ENCODE results near the gene OXCT1.
"Not testable (repeated sequence)": the region's sequence is repeated elsewhere in the genome, so short reads cannot be mapped to it uniquely, and the experiment has no call there.

The OXCT1 gene

DNA sequence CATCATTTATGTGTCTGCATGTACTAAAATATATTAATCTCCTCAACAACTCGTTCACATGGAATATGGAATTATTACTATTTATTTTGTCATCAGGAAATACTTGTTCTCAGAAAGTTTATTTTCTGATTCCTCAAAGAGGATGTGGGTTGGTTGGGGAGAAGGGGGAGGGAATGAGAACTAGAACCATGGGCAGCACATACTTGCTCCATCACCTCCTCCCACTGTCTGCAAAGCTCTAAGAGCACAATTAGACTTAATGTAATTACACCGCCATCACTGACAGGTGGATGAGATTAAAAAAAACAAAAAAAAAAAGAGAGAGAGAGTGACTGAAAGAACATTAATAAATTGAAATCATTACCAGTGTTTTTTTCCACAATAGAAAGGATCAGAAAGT, 98.2 kb downstream of the OXCT1 start:
- peak; percentile 17 for DNase-seq

DNA sequence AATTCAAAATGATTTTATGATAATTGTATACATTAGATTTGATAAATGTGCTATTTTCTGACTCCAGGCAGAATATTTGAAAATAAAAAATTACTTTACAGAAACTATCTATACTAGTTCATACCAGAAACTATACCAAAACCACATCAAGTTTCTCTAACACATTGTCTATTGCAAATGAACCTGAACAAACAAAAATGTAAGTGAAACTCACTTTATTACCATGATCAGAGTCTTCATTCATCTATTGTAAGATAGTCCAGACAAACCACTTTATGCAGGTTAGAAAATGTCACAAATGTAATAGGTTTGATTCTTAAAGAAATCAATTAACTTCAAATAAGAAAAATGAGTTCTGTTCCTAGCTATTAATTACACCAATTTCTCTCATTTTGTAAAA, 99.4 kb downstream of the OXCT1 start:
- DNase-seq = no peak

DNA sequence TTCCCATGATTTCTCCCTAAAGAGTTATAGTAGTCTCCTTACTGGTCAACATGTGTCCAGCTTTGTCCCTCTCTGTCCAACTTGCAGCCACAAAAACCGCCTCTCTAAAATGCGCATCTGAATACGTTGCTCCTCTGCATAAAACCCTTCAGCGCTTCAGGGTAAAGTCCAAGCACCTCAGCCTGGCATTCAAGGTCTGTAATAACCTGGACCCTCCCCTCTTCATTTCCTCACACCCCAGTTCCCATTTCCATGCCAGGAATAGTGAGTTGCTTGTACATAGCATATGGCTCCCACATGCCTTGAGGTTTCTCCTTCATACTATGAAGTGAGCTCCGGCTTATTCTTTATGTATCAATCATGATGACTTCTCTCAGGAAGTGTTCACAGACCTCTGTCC, 101.5 kb downstream of the OXCT1 start:
- DNase-seq = no peak

DNA sequence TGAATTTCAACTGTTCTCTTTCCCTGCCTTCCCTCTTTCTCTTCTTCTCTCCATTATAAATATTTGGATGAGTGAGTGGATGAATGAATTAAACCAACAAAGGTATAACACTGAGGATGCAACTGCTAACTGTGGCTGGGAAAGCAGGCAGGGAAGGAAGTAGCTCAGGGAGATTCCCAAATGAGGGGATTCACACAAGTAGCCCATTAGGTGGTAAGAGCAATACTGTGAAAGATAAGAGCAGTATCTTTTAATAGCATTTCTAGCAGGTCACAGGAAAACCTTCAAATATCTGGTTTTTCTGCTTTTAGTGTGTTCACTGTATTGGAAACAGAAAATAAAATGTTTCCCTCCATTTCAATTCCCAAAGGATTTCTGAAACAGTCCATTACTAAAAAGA, 105.6 kb downstream of the OXCT1 start:
- DNase-seq = no peak

DNA sequence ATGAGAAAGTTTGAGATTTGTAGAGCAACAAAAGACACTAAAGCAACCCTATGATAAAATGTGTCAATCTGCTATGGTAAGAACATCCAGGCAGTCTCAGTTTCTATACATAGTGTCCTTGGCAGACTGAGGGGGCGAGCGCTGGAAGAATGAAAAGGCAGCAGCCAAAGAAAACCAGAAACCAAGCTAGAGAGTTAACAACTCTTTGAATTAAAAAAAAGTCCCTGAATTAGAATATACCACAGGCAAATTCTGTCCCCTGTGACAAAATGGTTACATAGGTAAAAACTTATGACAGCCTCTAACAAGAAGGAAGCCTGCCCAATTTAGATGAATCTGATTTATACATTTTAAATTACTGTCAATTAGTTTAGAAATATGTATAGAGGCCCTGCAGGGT, 106.7 kb downstream of the OXCT1 start:
- DNase-seq = no peak

DNA sequence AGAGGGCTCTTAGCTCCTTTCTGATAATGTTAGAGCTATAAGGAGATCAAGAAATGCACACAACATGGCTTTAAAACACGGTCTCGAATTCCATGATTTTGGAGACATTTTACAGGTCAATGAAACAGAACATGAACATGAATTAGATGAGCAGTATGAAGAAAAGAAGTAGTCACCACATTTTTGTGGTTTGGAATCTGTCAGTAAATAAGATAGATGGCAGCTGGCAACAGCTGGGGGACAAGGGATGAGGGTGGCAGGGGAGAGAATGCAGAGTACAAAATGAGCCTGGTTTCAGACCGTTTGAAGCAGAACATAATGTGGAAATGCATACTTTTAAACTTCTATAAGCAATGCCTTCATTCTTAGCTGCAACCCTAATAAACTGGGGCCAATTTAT, 107.1 kb downstream of the OXCT1 start:
- no peak for DNase-seq

DNA sequence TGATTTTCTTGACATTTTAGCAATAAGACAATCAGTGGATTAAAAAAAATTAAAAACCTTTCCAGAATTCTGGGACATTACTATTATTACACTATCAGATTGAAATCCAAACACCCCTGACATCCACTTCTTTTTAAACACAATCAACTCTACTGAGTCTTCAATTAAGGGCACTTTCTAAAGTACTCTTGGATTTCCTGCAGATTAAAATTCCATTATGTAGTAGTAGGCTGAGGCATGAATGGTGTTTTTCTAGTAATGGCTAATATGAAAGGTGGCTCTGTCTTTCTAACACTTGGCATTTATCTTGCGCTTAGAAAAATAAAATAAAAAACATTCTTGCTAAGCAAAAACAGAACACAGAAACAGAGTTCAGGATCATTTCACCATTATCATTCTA, 107.8 kb downstream of the OXCT1 start:
- no peak for DNase-seq

DNA sequence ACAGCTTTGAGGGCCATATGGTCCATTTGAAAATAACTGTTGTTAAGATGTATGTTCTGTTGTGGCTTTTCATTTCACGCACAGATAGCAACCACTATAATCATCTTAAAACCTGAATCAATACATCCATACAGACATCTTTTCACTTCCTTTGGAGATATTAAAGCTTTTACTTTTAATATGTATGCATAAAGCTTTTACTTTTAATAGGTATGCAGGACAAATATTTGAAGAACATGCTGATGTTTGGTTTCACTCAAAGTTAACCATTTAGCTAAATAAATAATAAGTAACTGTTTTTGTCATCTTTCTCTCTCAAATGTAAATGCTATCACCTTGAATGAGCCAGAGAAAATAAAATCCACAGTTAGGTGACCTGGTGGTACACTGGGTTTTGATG, 108.6 kb downstream of the OXCT1 start:
- DNase-seq = no peak

DNA sequence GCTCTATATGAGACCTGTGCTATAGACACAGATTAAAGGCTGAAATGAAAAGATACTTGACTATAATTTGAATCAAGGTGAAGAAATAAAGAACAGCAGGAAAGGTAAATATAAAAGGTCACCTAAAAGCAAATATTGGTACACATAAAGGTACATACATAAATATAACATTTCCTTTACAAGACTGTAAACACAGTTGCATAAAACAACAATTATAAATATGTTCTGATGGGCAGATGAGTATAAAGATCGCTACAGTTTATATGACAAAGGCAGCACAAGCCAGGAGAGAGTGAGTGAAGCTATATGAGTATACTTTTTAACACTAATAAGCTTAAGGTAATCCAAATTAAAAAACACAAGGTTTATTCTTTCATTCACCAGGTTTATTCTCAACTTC, 114.5 kb downstream of the OXCT1 start:
- no peak for DNase-seq

DNA sequence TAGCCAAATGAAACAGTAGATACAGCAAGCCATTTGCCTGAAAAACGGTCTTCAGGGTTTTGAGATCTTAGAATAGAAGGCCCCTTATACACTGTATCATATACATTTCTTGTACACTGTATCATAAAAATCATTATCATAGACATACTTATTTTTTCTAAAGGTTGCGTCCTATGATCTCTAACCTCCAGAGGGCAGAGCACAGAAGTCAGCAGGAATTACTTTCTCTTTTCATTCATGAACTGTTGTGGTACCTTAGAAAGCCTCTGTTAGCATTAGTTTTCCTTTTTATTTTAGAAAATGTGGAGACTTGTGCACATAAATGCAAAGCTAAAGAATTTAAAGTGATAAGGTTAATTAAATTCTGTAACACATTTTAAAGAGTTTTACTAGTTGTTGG, 115.4 kb downstream of the OXCT1 start:
- no peak for DNase-seq

DNA sequence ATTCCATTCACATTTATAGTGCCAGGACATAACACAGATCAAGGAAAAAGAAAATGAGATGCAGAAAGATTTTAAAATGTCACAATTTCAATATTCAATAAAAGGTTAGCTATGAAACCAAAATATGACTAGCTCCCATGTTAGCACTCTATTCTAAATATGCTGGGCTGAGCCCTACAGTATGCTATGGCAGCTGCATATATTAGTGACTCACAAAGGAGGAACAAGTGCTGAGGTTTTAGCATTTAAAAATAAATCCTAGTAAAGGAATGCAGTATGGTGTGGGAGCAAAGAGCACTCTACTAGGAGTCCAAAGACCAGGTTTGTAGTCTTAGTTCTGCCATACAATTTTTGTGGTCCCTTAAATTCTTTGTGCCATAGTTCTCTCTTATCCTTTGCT, 118.4 kb downstream of the OXCT1 start:
- DNase-seq = no peak

DNA sequence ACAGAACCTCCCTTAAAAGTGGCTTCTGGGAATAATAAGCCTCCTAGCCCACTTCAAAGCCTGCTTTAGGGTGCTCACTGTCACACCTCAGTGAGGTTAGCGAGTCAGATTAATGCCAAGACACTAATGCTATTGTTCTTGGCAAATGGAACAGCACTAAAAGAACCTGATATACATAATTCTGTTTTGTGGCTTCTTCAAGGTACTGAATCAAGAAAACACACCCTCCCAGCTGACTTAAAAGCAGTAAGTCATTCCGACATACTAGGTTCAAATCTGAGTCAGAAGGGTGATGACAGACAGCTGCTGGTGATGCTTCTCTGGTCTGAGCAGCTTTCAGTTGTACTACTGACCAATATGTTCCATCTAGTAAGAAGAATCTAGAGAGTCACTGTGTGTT, 121.6 kb downstream of the OXCT1 start:
- no peak for DNase-seq

DNA sequence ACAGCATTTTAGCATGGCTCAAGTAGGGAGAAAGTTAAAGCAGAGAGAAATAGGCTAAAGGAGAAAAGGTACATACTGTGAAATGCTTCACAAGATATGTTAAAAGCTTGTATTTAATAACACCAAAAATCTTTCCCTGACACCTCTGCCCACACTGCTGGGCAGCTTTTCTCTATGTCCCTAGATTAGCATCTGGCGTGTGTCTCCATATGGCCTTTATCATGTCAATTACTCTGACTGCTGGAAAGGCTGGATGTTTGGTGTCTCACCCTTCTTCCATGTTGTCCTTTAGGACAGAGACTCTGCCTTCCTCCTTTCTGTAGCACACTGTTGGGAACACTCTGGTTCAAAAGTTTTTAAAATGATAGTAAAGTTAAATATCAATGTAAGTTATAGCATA, 122.5 kb downstream of the OXCT1 start:
- no peak for DNase-seq

DNA sequence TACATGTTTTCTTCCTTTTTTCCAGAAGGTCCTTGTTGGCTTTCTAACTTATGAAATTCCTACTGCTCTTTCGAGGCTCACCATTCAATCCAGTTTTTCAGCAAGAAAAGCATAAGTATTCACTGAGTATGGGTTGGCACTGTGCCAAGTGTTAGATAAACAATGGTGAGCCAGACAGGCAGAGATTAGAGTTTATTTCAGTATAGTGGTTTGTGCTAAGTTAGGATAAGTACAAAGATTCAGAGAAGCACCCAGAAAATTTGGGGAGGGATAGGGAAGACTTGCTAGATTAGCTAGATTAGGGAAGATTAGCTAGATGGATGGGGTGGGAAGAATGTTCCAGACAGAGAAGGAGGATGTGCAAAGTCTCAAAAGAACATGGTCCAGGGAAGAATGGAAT, 122.9 kb downstream of the OXCT1 start:
- DNase-seq = no peak

DNA sequence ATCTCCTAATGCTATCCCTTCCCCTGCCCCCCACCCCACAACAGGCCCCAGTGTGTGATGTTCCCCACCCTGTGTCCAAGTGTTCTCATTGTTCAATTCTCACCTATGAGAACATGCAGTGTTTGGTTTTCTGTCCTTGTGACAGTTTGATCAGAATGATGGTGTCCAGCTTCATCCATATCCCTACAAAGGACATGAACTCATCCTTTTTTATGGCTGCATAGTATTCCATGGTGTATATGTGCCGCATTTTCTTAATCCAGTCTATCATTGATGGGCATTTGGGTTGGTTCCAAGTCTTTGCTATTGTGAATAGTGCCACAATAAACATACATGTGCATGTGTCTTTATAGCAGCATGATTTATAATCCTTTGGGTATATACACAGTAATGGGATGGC, 127.6 kb downstream of the OXCT1 start:
- not testable (repeated sequence) for DNase-seq

DNA sequence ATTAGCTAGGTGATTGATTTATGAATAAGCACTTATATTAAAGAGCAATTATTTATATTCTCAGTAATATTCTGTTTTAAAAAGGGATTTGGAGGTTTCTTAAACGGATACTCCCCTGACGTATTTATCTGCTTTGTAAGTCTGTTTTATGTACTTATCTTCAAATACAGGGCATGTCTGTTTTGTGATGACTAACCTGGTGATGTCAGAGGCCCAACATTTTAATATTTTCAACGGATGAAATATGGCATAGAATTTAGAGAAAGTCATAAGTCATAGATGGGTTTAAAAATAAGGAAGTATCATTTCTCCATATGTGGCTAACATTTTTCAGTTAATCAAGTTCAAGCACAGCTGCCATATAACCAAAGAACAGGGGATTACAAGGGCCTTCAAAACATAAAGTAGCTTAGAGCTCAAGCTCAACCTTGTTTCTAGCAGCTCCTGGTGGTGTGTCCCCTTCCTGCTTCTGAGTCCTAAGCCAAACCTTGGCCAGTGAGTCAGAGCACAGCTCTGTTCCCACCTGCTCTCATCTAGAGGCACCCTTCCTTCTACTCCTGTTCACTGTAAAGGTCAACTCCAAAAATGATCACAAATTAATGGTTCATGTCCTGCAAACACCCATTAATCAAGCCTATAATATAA, 131.4 kb downstream of the OXCT1 start:
- no peak for DNase-seq

DNA sequence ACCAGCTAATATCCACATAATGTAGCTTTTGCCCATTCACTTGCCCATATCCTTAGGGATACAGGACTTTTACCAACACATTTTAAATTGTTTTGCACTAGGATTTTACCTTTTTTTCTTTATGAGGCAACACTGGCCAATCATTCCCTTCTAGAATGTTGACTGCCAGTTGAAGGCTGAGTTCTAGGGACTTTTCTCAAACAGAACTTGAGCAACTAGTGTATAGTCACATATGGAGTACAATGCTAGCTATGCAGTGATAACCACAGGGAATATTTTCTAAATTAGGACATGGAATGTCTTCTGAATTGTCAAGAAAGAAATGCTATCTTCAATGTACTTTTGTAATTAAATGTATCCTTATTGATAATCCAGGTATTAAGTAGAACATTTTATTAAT, 133.6 kb downstream of the OXCT1 start:
- no peak for DNase-seq

DNA sequence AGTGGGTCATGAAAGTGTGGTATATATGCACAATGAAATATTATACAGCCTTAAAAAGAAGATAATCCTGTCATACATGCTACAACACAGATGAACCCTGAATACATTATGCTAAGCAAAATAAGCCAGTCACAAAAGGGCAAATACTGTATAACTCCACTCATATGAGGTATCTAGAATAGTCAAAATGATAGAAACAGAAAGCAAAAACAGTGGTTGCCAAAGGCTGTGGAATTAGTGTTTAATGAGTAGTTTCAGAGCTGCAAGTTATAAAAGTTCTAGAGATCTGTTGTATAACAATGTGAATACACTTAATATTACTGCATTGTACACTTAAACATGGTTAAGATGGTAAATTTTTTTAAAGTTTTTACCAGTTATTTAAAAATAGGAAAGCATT, 135.0 kb downstream of the OXCT1 start:
- no peak for DNase-seq

DNA sequence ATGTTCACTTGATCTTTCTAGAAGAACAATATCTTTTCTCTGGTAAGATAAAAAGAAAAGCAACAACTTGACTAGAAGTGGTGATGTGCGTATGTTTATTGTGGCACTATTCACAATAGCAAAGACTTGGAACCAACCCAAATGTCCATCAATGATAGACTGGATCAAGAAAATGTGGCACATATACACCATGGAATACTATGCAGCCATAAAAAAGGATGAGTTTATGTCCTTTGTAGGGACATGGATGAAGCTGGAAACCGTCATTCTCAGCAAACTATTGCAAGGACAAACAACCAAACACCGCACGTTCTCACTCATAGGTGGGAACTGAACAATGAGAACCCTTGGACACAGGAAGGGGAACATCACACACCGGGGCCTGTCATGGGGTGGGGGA, 140.8 kb downstream of the OXCT1 start:
- DNase-seq = not testable (repeated sequence)

DNA sequence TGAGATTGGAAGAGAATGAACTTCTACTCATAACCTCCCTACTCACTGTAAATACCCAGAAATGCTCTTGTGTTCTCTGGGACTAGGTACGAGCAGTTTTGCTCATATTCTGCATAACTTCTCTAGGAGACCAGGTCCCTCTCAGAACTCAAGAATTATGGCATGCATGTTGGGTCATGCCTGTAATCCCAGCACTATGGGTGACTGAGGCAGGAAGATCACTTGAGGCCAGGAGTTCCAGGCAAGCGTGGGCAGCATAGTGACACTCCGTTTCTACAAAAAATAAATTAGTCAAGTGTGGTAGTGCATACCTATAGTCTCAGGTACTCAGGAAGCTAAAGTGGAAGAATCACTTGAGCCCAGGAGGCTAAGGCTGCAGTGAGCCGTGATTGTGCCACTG, 141.9 kb downstream of the OXCT1 start:
- no peak for DNase-seq

DNA sequence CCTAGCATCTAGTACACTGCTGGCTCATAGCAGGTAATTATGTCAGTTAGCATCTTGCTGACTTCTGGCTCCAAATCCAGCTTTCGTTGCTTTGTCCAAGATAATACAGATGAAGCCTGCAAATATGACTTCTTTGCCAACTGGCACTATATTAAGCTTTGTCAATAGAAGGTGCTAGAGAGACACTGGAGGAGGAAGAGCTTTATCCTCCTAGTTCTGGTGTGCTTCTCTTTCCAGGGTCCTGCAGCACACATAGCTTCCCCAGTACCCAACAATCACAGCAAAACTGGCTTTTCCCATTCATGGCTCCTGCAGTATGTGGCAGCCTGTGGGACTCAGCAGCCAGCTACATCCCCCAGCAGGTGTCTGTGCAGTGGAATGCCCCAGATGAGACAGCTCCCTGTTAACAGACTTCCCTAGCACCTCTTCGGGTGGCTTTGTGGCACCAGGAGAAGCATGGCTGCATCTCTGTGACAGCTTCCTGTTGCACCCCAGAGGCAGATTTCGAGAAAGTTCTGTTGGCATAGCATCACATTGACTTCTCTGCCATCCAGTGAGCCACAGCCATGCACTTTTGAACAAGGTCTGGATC, 147.8 kb downstream of the OXCT1 start:
- no peak for DNase-seq

DNA sequence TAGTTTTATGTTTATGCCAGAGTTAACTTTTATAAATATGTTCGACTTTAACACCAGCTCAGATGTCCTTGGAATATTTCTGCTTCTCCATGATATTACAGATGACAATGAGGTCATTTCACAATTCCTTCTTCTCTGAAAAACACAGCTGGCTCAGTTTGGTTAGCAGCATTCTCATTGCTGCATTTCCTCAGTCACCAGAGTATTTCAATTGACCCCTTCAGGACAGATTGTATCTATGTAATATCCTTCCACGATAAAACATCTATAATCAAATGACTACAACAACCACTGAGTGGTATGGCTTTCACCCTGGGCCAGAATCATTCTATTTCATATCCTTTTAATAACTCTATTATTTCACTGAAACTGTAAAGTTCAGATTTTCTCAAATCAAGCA, 148.7 kb downstream of the OXCT1 start:
- no peak for DNase-seq

DNA sequence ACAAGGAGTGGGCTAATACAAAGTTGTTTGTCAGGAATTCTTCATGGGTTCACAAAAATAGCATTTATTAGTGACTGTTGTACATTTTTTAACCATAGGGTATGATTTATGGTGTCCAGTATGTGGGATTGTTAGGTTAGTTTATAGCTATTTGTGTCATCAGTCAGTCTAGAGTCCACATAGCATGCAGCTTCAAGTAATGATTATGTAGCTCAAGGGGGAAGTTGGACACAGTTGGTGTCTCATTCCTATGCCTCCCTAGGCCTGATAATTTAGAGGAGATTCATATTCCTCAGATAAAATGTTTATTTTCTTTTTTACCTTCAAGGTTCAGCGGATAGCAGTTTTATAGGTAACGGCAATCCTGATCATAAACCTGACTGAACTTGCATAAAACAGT, 153.8 kb downstream of the OXCT1 start:
- no peak for DNase-seq

DNA sequence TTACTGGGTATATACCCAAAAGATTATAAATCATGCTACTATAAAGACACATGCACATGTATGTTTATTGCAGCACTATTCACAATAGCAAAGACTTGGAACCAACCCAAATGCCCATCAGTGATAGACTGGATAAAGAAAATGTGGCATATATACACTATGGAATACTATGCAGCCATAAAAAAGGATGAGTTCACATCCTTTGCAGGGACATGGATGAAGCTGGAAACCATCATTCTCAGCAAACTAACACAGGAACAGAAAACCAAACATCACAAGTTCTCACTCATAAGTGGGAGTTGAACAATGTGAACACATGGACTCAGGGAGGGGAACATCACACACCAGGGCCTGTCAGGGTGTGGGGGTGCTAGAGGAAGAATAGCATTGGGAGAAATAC, 155.8 kb downstream of the OXCT1 start:
- DNase-seq = not testable (repeated sequence)

DNA sequence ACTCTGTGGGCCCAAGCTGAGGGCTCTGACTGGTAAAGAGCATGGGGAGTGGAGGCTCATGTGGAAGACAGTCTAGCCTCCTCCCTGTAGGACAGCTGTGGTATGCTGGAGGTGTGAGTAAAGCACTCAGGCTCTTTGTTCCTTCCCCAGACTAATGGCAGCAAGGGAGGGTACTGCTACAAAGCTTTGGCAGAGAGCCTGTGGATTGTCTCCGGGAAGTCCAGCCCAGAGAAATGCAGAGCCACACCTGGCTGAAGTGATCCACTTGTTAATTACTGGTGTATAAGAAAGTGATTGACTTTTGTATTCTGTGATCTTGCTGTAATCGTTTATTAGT, 161.7 kb downstream of the OXCT1 start:
- DNase-seq = no peak

Measured in NCI-H1092 treated with DMSO at 0.1 percent for 48 hours (cell line).